ENCODE data around the gene C1QC.
"Not testable (repeated sequence)": the region's sequence is repeated elsewhere in the genome, so short reads cannot be mapped to it uniquely, and the experiment has no call there.

Gene C1QC

GRCh38 chr1:22650089-22650693 lies 6.8 kb downstream of the C1QC start:
- no peak for DNase-seq (ENCODE audit: low spot score)

- no peak for DNase-seq (ENCODE audit: low spot score)
Measured at GRCh38 chr1:22651941-22652856, 8.8 kb downstream of the C1QC start.

- DNase-seq (ENCODE audit: low spot score) = peak; percentile 43
Measured at GRCh38 chr1:22652881-22653316, 9.5 kb downstream of the C1QC start, which contains the start of gene C1QB. TSS of gene C1QB (plus strand) at chr1:22653236. CDS start at chr1:22659463, 6,227 bp downstream.

- DNase-seq (ENCODE audit: low spot score) = no peak
Measured at GRCh38 chr1:22654692-22655091, 11.3 kb downstream of the C1QC start.

DNA sequence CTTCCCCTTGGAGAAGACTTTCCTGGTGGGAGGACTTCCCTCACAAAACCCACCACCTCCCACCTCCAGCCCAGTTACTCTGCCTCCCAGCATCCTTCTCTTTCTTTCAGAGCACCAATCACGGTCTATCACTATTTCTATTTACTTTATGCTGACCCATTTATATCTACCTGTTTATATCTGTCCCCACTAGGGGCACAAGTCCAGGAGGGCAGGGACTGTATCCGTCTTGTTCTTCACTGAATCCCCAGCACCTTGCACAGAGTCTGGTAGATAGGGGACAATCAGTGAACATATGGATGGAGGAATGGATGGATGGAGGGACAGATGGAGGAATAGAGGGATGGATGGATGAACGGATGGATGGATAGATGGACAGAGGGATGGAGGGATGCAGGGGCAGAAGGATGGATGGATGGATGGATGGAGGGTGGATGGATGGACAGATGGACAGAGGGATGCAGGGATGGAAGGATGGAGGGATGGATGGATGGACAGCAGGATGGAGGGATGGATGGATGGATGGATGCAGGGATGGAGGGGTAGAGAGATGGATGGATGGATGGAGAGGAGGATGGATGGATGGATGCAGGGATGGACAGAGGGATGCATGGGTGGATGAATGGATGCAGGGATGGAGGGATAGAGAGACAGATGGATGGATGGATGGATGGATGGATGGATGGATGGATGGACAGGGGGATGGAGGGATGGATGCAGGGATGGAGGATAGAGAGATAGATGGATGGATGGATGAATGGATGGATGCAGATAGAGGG lies 15.1 kb downstream of the C1QC start:
- DNase-seq (ENCODE audit: low spot score) = no peak

GRCh38 chr1:22660716-22661241 lies 17.3 kb downstream of the C1QC start:
- DNase-seq (ENCODE audit: low spot score) = no peak

DNA sequence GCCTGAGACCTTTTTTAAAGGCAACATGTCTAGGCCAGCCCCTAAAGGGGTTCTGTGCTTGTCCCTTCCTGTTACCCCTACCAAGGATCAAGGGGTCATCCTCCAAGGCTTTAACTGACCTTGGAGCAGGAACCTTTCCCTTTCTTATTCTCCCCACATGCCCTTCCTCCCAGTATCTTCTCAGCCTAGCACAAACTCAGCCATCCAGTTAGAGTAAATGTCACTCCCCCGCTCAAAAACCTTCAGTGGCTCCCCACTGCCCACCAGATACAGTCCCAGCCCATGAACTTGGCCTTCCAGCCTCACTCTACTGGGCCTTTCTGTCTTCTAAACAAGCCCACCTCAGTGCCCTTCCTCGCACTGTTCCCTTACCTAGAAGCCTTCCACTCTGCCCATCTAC lies 18.4 kb downstream of the C1QC start:
- no peak for DNase-seq (ENCODE audit: low spot score)

GRCh38 chr1:22662318-22662717 lies 18.9 kb downstream of the C1QC start:
- peak; percentile 44 for DNase-seq (ENCODE audit: low spot score)

DNA sequence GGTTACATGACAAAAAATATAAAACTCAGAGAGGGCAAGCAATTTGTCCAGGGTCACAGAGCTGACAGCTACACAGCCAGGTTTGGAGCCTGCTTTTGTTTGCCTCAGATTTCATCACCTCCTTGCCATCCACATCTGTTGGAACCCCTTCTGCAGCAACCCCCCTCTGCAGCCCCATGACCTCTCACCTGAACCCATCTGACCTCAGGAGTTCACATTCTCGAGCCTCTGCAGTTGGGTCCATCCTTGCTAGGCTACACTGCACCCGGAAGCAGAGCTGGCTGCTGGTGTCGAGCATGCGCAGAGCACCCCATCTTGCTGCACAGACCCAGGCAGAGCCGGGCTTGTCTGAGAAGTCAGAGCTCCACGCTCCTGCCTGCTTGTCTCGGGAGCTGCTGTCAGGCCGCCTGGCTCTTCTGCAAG lies 19.6 kb downstream of the C1QC start:
- DNase-seq (ENCODE audit: low spot score) = no peak

GRCh38 chr1:22665752-22666151 lies 22.3 kb downstream of the C1QC start:
- no peak for DNase-seq (ENCODE audit: low spot score)

DNA sequence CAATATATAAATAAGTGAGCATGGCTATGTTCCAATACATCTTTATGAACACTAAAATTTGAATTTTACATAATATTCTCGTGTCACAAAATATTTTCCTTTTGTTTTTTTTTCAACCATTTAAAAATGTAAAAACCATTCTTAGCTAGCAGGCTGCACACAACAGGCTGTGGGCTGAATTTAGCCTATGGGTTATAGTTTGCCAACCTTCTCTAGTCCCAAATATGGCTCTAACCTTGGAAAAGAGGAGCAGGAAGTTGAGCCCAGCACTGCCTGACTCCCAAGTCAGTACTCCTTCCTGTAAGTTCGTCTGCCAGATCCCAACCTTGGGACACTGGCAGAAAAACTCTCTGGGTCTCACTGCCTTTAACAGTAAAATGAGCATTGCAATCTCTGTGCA lies 23.0 kb downstream of the C1QC start:
- DNase-seq (ENCODE audit: low spot score) = no peak

GRCh38 chr1:22668840-22669239 lies 25.4 kb downstream of the C1QC start:
- not testable (repeated sequence) for DNase-seq (ENCODE audit: low spot score)

GRCh38 chr1:22670352-22670975 lies 27.0 kb downstream of the C1QC start:
- no peak for DNase-seq (ENCODE audit: low spot score)

GRCh38 chr1:22671999-22672398 lies 28.6 kb downstream of the C1QC start:
- no peak for DNase-seq (ENCODE audit: low spot score)

DNA sequence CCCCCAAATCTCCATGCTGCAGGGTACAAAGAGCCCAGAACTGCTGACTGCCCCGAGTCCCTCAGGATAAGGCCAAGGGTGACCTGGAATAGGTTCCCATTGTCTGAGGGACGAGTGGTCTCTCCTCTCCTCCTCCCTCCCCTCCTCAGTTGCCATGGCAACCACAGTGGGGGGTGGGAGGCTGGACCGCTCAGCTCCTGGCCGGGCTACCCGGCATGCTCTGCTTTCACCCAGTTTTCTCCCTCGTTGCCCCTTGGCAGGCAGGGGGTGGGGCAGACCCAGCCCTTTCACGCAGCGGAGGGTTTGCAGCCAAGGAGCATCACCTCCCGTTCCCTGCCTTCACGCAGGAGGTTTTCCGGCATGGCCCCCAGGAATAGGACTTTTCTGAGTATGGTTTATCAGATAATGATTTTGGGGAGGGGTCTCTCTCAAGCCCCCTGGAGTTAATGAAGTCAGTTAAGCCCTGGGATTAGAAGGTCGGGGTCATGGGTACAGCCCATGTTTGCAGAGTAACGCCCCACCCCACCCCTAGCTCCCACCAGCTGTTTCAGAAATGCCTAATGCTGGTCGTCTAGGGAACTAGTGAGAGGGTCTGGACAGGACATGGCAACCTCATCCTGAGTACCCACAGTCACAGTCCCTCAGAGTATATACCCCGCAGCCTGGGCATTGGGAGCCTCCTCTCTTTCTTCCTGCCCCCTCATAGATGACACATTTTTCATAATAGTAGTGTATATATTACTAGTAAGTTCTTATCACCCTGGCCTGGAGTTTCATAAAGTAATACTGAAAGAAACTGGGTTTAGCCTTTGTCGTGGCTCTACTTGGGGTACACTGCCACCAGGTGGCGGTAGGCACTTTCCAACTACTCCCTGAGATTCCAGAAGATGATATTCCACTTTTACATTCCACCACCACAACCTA lies 30.3 kb downstream of the C1QC start:
- DNase-seq (ENCODE audit: low spot score) = peak; percentile 20

DNA sequence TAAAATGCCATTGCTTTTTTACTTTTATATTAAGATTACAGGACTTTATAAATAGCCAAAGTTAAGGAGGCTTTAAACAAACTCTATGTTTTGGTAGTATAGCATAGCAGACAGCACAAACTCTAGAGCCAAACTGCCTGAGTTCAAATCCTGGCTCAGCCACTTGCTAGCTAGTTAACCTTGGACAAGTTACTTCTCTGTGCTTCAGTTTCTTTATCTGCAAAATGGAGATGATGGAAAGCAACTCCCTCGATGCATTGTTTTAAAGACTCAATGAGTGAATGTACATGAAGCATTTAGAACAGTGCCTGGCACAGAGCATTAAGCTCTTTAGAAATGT lies 30.9 kb downstream of the C1QC start:
- no peak for DNase-seq (ENCODE audit: low spot score)

- DNase-seq (ENCODE audit: low spot score) = not testable (repeated sequence)
Measured at GRCh38 chr1:22676151-22676550, 32.7 kb downstream of the C1QC start.

GRCh38 chr1:22676916-22677583 lies 33.6 kb downstream of the C1QC start:
- DNase-seq (ENCODE audit: low spot score) = no peak

GRCh38 chr1:22677931-22678896 lies 34.8 kb downstream of the C1QC start:
- DNase-seq (ENCODE audit: low spot score) = no peak
